GM23338 (cell line): ENCODE results near the gene KCTD18. TPM values are rescaled to one million over a fixed set of nuclear protein-coding genes. Genes with fewer than 3 reads are reported as not detected.

ENCODE experiments used
- ATAC-seq: fragments of 200-7000 bp; cut with Tn5 transposase; 3 replicates; pipeline ENCODE4 v1.9.1; 2020
- DNase-seq: peaks from one replicate; pipeline ENCODE4 v3.0.0-alpha.2; 2015; ENCODE audit warnings: low spot score
- H2AFZ ChIP-seq: fragments of 200-600 bp; sonication (generic); 2 replicates; pipeline ENCODE4 v1.8.0; 2016; ENCODE audit warnings: antibody characterized with exemption, mild to moderate bottlenecking, moderate library complexity
- H3F3A ChIP-seq: fragments of 200-600 bp; sonication (generic); replicated peaks from 2 replicates; pipeline ENCODE4 v1.8.0; 2017; ENCODE audit warnings: antibody characterized with exemption, mixed run types, low read depth
- H3K27ac ChIP-seq: fragments of 200-600 bp; sonication (generic); 2 replicates; pipeline ENCODE4 v1.6.1; 2016; ENCODE audit warnings: low read depth
- H3K27me3 ChIP-seq: fragments of 200-600 bp; sonication (generic); 2 replicates; pipeline ENCODE4 v1.8.0; 2016; ENCODE audit warnings: mild to moderate bottlenecking, mixed run types, moderate library complexity; ENCODE audit not compliant: insufficient read depth
- H3K36me3 ChIP-seq: fragments of 200-600 bp; sonication (generic); 2 replicates; pipeline ENCODE4 v1.8.0; 2016; ENCODE audit warnings: mild to moderate bottlenecking; ENCODE audit not compliant: insufficient read depth
- H3K4me1 ChIP-seq: fragments of 200-600 bp; sonication (generic); 2 replicates; pipeline ENCODE4 v1.8.0; 2016; ENCODE audit warnings: mild to moderate bottlenecking, moderate library complexity; ENCODE audit not compliant: insufficient read depth
- H3K4me2 ChIP-seq: fragments of 200-600 bp; sonication (generic); 2 replicates; pipeline ENCODE4 v1.7.1; 2017; ENCODE audit warnings: mixed run types
- H3K4me3 ChIP-seq: fragments of 200-600 bp; sonication (generic); 2 replicates; pipeline ENCODE4 v1.6.1; 2016; ENCODE audit warnings: mixed run types
- H3K79me2 ChIP-seq: fragments of 200-600 bp; sonication (generic); replicated peaks from 2 replicates; pipeline ENCODE4 v1.8.0; 2017; ENCODE audit warnings: mild to moderate bottlenecking; ENCODE audit not compliant: insufficient read depth
- H3K9me2 ChIP-seq: fragments of 200-600 bp; sonication (generic); 2 replicates; pipeline ENCODE4 v1.8.0; 2017; ENCODE audit not compliant: insufficient read depth
- H4K20me1 ChIP-seq: fragments of 200-600 bp; sonication (generic); replicated peaks from 2 replicates; pipeline ENCODE4 v1.8.0; 2017; ENCODE audit warnings: mild to moderate bottlenecking; ENCODE audit not compliant: insufficient read depth
- H3K27ac Mint-ChIP-seq: 2 replicates; pipeline ENCODE4 v1.8.0; 2020; ENCODE audit warnings: inconsistent platforms, mild to moderate bottlenecking, moderate library complexity, mixed read lengths
- H3K27me3 Mint-ChIP-seq: 3 replicates; pipeline ENCODE4 v1.8.0; 2022; ENCODE audit warnings: low read depth, mild to moderate bottlenecking, moderate library complexity, mixed read lengths, inconsistent platforms; ENCODE audit not compliant: insufficient read depth, poor library complexity
- H3K36me3 Mint-ChIP-seq: 3 replicates; pipeline ENCODE4 v1.8.0; 2021; ENCODE audit warnings: low read depth, mild to moderate bottlenecking, inconsistent platforms, moderate library complexity, mixed read lengths
- H3K4me1 Mint-ChIP-seq: 3 replicates; pipeline ENCODE4 v1.8.0; 2020; ENCODE audit warnings: mild to moderate bottlenecking, inconsistent platforms, mixed read lengths
- H3K4me3 Mint-ChIP-seq: 3 replicates; pipeline ENCODE4 v1.8.0; 2021; ENCODE audit warnings: moderate library complexity, mild to moderate bottlenecking, inconsistent platforms, mixed read lengths
- H3K9me3 Mint-ChIP-seq: 3 replicates; pipeline ENCODE4 v1.8.0; 2020; ENCODE audit warnings: moderate library complexity, mild to moderate bottlenecking, inconsistent platforms, mixed read lengths
- CREB1 ChIP-seq: fragments of 250-450 bp; sonication (Bioruptor Pico); IDR thresholded peaks from 2 replicates; pipeline ENCODE4 v1.5.0; 2020; ENCODE audit warnings: low read depth, mild to moderate bottlenecking, moderate library complexity
- CTCF ChIP-seq, 2 experiments: fragments of 200-600 bp in 1 of 2; sonication (generic) in 1 of 2; conservative IDR thresholded peaks; 2 replicates each; pipeline versions ENCODE4 v1.5.1 to v1.6.1; 2016 to 2017; ENCODE audit warnings: antibody characterized with exemption in 2 of 2, low read depth in 2 of 2, mild to moderate bottlenecking in 2 of 2, moderate library complexity in 1 of 2
- ETS1 ChIP-seq: IDR thresholded peaks from 2 replicates; pipeline ENCODE4 v1.6.1; 2016; ENCODE audit warnings: antibody characterized with exemption
- EZH2 ChIP-seq: fragments of 200-600 bp; sonication (generic); IDR thresholded peaks from one replicate; pipeline ENCODE4 v1.8.0; 2017; ENCODE audit warnings: antibody characterized with exemption, mild to moderate bottlenecking, low read depth; ENCODE audit not compliant: unreplicated experiment
- EZH2phosphoT487 ChIP-seq: fragments of 200-600 bp; sonication (generic); IDR thresholded peaks from one replicate; pipeline ENCODE4 v1.8.1; 2018; ENCODE audit warnings: antibody characterized with exemption; ENCODE audit not compliant: unreplicated experiment
- JUNB ChIP-seq: IDR thresholded peaks from one replicate; pipeline ENCODE4 v1.6.1; 2016; ENCODE audit warnings: antibody characterized with exemption; ENCODE audit not compliant: unreplicated experiment
- NANOG ChIP-seq: IDR thresholded peaks from 2 replicates; pipeline ENCODE4 v1.6.1; 2016; ENCODE audit warnings: antibody characterized with exemption, borderline replicate concordance
- POLR2AphosphoS5 ChIP-seq: IDR thresholded peaks from 2 replicates; pipeline ENCODE4 v1.6.1; 2016; ENCODE audit warnings: antibody characterized with exemption, low read depth
- REST ChIP-seq: IDR thresholded peaks from one replicate; pipeline ENCODE4 v1.6.1; 2018; ENCODE audit warnings: antibody characterized with exemption; ENCODE audit not compliant: unreplicated experiment
- STAT1 ChIP-seq: IDR thresholded peaks from one replicate; pipeline ENCODE4 v1.6.1; 2016; ENCODE audit warnings: antibody characterized with exemption; ENCODE audit not compliant: unreplicated experiment
- ZNF114 ChIP-seq: fragments of 250-450 bp; sonication (Bioruptor Pico); IDR thresholded peaks from 2 replicates; pipeline ENCODE4 v1.5.0; 2020; ENCODE audit warnings: mild to moderate bottlenecking, moderate library complexity
- ZNF331 ChIP-seq: fragments of 250-450 bp; sonication (Bioruptor Pico); IDR thresholded peaks from 2 replicates; pipeline ENCODE4 v1.5.0; 2020; ENCODE audit warnings: low read depth, mild to moderate bottlenecking, moderate library complexity
- ZNF462 ChIP-seq: fragments of 250-450 bp; sonication (Bioruptor Pico); IDR thresholded peaks from 2 replicates; pipeline ENCODE4 v1.5.0; 2020; ENCODE audit warnings: mild to moderate bottlenecking, moderate library complexity
- polyA plus RNA-seq: library from polyadenylated mRNA; unstranded; fragments of >200 nt; fragmentation: Nextera tagmentation; extraction: Ambion mirVana; gene quantifications from 2 replicates; pipeline ENCODE4 v1.2.1, GENCODE V29; 2016
- total RNA-seq: library from RNA; depleted of rRNA; stranded (reverse); fragments of >200 nt; shearing (Covaris generic); gene quantifications from 2 replicates; pipeline ENCODE4 v1.2.3, GENCODE V29; 2014

Gene KCTD18
- total and polyA plus RNA-seq, 2 experiments from 2014 or later = 3.3 to 4.7 TPM

- H3K27ac ChIP-seq = no peak overlapping the region
- peak overlapping the region; percentile 91 for H3K4me2 ChIP-seq
- H3K4me3 ChIP-seq = peak overlapping the region; percentile 94; the same call in 1 of the 2 replicates
- H3K4me1 ChIP-seq = peaks cover 12% of the 10 kb centered on the region
- Mint-ChIP-seq H3K27me3 (no peaks in the 10 kb centered on the region), H3K4me3 (no peak overlapping the region), H3K27ac (no peak overlapping the region), H3K4me1 (peaks cover 7% of the 10 kb centered on the region; the same call in 1 of the 3 replicates), H3K36me3 (no peaks in the 10 kb centered on the region), H3K9me3 (no peaks in the 10 kb centered on the region)
- H3F3A ChIP-seq = 0 out of 2 replicates have a peak, but pooled peaks cover 2% of the 10 kb centered on the region
- H3K36me3 ChIP-seq = no peaks in the 10 kb centered on the region
- ATAC-seq (no peak), DNase-seq (no peak)
- TF ChIP-seq CREB1 (CRISPR knock-in tag) (no peak), REST (no peak), EZH2phosphoT487 (no peak), STAT1 (no peak), ZNF462 (CRISPR knock-in tag) (no peak), JUNB (no peak), ETS1 (no peak), EZH2 (no peak), POLR2AphosphoS5 (no peak), ZNF331 (no peak), NANOG (no peak), ZNF114 (CRISPR knock-in tag) (no peak), CTCF (conservative IDR thresholded peaks at IDR 0.05; ENCODE audit: low read depth in 2 of 2) (no peak)
- H3K27me3 ChIP-seq = no peaks in the 10 kb centered on the region
- H3K9me2 ChIP-seq = no peaks in the 10 kb centered on the region
- no peak overlapping the region for H2AFZ ChIP-seq
- peaks cover 37% of the 10 kb centered on the region for H3K79me2 ChIP-seq
- H4K20me1 ChIP-seq = peaks cover 8% of the 10 kb centered on the region; the same call in 1 of the 2 replicates
Measured at GRCh38 chr2:200525066-200525465, 15.2 kb upstream of the KCTD18 start.
